ENCODE measurements around the gene CHPT1.
"Not testable (repeated sequence)": the region's sequence is repeated elsewhere in the genome, so short reads cannot be mapped to it uniquely, and the experiment has no call there.

Gene CHPT1

DNA sequence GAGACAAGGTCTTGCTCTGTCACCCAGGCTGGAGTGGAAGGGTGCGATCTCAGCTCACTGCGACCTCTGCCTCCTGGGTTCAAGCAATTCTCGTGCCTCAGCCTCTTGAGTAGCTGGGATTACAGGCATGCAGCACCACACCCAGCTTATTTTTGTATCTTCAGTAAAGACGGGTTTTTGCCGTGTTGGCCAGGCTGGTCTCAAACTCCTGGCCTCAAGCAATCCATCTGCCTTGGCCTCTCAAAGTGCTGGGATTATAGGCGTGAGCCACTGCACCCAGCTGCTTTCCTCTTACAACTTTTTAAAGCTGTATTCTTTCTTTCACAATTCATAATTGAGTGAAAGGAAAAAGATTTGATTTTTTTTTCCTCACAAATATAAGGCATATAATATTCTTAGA is 15.8 kb upstream of the CHPT1 start:
- not testable (repeated sequence) for DNase-seq (ENCODE audit: low read depth, low spot score)

DNA sequence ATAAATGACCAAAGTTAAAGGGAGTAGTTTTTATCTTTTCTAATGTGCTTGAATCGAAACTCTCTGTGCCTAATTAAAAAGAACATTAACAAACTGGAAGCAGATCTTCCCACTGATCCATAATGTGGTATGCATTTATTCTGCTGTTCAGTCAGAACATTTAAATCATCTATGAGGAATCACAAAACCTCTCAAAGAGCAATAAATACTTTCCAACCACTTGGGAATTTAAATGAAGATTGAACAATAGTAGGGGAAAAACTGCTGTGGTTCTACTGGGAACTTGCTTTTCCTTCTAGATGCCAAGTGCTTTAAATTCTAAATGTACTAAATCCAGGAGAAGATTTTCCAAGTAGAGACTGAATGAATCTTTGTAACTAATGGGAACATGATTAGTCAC is 12.3 kb upstream of the CHPT1 start:
- peak; percentile 79 for DNase-seq (ENCODE audit: low read depth, low spot score)

DNA sequence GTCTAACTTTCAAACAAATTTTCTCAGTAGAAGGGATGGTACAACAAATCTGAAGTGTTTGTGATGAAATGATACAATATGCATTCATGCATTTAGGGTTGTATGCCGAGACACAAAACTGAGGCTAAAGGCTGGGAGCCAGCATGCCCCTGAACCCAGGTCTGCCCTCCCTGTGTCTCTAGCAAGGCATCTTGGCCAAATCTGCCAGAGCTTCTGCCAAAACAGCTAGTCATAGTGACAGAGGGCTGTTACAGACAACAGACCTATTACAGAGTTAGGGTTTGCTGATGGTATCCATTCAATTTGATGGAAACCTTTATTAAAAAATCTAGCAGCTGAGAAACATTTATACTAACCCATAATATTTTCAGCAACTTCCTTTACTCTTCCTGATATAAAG is 11.3 kb upstream of the CHPT1 start:
- DNase-seq (ENCODE audit: low read depth, low spot score) = no peak

DNA sequence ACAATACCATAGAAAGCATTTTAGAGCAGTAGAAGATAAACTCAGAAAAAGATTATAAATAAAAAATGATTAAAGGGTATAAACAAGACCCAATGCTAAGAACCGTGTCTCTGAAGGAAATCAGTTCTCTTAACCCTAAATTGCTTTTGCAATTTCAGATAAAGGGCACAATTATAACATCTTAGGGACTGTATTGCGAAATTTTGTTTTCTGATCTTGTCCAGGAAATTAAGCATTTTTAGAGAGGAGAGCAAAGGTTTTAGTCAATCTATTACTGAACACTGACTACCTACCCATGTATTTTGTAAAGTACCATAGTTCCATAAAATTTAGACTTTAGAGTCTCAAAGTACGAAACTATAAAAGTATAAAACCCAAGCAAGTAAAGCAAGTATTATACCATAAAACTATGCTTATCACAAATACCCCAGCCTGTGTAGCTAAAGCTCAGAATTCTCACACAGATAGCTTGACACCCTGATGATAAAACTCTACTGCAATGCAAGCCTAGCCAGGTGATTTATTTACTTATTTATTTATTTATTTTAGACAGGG is 6.8 kb upstream of the CHPT1 start:
- DNase-seq (ENCODE audit: low read depth, low spot score) = no peak

DNA sequence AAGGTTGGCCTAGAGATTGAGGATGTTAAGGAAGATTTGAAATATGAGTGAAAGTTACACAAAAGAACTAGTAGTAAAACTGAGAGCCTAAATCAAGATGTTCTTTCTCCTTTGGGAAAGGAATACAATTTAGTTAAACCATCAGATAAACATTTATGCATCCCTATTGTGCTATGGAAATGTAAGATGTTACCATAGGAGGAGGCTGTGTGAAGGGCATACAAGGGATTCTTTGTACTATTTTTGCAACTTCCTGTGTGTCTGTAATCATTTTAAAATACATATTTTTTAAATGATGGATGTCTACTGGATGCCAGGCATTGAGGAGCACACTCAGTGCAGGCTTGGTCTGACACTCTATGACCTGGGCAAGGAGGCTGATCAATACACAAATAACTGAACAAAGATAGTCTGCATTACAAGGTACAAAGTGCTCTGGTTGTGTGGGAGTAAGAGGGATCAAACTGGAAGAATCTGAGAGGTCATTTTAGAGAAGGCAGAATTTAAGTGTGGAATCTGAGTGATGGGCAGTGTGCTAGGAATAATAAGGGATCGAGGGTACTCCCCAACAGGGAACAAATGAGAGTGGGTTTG is 5.8 kb upstream of the CHPT1 start:
- DNase-seq (ENCODE audit: low read depth, low spot score) = no peak

DNA sequence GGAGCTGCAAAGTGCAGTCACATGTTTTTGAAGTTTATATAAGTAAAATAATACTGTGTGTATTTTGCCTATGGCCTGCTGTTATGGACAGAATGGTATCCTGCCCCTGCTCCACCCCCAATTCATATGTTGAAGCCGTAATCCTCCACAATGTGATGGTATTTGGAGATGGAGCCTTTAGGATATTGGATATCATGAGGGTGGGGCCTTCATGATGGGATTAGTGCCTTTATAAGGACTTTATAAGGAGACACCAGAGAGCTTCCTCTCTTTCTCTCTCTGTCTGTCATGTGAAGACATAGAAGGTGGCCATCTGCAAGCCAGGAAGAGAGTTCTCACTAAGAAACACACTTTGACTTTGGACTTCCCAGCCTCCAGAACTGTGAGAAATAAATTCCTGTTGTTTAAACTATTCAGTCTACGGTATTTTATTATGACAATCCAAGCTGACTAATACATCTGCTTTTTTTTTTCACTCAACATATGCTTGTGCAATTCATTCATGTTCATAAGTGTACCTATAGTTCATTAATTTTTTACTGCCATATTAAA is 3.1 kb upstream of the CHPT1 start:
- DNase-seq (ENCODE audit: low read depth, low spot score) = no peak

DNA sequence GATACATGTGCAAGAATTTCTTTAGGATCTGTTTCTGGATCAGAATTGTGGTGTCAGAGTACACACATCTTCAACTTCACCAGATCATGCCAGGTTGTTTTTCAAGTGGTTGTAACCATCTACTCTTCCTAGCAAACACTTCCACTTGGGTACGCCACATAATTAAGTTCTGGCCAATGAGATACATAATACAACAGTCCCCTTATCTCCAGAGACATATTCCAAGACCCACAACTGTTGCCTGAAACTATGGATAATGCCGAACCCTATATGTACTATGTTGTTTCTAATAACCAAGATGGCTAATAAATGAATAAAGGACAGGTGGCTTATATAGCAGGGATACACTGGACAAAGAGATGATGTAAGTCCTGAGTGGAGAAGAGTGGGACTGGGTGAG is 2.5 kb upstream of the CHPT1 start:
- DNase-seq (ENCODE audit: low read depth, low spot score) = no peak

DNA sequence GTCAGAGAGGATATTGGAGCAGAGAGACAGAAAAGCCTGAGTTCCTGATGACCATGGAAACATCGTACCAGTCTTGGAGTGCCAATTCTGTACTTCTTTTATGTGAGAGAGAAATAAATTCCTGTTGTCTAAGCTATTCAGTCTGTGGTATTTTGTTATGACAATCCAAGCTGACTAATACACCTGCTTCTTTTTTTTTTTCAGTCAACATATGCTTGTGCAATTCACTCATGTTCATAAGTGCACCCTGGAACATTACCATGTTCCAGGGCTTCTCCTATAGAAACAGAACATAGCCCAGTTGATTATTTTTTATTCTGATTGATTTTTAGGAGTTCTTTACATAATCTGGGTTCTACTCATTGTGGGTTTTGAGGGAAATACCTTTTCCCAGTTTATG is 1.7 kb upstream of the CHPT1 start:
- peak; percentile 35 for DNase-seq (ENCODE audit: low read depth, low spot score)

DNA sequence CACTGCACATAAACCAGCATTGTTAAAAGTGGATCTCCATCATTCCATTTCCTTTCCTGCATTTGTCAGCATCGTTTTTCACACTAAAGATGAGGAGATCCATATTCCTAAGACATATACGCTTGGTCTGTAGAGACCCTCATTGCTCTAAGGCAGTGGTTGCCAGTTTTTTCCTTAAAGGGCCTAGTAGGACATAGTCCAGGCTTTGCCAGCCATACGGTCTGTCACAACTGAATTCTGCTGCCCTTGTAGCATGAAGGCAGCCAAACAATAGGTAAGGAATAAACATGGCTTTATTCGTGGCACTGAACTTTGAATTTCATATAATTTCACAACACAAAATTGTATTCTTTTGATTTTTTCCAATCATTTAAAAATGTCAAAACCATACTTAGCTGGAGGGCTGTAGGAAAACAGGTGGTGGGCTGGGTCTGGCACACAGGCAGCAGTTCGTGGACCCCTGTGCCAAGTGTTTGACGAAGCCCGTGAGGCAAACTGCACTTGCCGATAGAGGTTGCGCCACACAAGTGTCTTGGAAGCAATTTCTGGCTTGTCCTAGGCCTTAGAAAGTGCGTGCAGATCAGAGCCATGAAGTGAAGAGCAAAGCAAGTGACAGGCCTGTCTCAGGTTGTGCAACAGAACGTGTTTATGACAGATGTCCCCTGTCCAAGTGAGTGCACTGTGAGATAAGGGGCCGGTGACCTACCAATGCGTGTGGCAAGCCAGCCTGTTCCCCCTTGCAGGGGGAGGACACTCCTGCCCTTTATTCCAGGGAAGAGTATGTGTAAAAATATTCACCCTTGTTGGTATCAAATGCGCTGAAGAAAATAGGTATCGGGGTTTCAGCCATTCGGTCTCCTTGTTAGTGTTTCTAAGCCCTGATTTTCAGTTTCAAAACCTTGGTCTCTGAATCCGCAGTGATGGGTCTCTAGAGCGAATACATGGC is 916 bp upstream of the CHPT1 start:
- DNase-seq (ENCODE audit: low read depth, low spot score) = peak; percentile 24

DNA sequence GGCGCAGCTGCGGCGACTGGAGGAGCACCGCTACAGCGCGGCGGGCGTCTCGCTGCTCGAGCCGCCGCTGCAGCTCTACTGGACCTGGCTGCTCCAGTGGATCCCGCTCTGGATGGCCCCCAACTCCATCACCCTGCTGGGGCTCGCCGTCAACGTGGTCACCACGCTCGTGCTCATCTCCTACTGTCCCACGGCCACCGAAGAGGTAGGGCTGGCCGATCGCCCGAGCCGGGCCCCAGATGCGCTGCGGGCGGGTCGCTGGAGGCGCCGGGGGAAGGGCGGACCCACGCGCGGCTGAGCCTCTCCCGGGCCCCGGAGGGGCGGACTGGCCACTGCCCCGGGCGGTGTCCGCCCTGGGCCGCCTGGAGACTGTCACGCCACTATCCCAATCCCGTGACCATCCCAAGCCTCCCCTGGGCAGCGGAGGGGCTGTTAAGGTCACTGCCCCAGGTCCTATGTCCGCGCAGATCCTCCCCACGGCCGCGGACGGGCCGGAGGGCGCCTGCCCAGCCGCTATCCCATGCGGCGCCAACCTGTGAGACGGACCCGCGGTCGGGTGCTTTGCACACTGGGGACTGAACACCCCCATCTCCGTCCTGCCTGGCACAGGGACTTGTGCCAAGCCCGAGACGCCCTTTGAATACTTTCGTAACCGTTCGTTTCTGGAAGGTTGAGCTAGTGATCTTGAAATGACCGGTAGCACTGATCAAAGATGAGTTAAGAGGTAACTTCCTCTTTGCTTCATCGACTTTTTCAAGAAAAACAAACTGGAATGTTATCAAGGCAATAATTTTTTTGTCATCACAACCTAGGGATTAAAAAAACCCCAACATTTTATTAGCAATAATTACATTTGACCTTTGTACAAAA is 725 bp downstream of the CHPT1 start:
- DNase-seq (ENCODE audit: low read depth, low spot score) = peak; percentile 60

DNA sequence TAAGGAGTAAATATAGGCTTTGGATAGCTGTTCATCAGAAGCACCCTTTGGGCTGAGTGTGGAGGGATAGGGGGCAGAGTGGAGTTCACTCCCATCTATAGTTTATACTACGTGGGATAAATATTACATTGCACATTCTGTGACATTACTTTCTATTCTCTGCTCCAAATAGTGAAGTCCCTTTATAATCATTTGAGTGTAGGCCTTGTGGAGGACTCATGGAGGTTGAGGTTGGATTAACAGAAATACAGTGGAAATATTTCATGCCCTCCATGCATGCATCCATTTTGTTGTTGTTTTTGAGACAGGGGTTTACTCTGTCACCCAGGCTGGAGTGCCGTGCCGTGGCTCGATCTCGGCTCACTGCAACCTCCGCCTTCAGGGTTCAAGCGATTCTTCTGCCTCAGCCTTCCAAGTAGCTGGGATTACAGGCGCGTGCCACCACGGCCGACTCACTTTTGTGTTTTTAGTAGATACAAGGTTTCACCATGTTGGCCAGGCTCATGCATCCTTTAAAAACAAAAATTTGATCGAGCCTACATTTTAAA is 1.4 kb downstream of the CHPT1 start:
- DNase-seq (ENCODE audit: low read depth, low spot score) = peak; percentile 31

DNA sequence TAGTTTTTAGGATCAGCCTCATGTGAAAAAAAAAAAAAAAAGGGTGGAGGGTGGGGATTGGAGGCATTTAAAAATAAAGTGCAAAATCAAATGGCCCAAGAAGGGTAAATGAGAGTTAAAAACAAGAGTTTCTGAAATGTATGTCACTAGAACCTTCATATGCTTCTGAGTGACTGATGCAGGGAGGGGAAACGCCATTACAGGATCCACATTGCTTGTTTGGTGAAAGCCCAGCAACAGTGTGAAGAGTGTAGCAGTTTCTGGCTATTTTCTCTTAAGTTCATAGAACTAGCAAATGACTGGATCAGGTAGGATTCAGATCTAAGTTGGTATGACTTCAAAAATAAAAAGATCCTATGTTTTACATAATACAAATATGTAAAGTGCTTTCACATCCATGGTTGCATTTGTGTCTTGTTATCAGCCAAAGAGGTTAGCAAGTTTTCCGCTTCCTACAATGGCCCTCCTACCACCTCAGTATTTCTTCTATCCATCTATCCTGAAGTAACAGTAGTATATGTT is 2.9 kb downstream of the CHPT1 start:
- DNase-seq (ENCODE audit: low read depth, low spot score) = no peak

DNA sequence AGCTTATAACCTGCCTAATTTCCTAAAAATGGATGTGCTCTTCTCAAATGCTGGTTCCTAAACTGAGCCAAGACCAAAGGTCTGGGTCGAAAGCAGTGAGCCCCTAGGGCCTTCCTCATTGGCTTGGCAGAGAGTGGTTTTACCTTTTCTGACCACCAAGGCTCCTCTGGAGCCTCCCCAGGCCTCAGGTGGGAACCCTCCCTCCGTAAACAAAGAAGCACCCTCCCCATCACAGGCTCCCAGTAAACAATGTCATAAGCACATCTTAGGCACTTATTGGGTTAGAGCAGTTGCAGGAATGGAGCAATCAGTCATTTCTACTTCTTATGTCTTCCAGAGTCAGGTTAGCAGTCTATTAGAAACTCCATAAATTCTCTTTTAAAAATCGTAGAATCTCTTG is 6.0 kb downstream of the CHPT1 start:
- no peak for DNase-seq (ENCODE audit: low read depth, low spot score)

DNA sequence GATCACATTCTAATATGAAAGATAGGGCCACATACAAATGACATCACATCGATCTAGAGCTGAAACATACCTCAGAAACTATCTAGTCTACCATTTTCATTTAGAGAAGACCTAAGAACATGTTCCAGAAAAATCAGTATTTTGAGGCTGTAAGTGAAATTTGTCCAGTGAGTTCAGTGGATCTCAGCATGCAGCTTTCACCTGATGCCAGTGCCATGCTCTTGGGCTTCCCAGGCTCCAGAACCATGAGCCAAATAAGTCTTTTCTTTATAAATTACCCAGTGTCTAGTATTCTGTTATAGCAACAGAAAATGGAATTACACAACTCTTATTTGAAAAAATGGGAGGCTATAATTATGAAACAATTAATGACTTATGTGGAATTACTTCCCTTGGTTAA is 9.0 kb downstream of the CHPT1 start:
- DNase-seq (ENCODE audit: low read depth, low spot score) = no peak

DNA sequence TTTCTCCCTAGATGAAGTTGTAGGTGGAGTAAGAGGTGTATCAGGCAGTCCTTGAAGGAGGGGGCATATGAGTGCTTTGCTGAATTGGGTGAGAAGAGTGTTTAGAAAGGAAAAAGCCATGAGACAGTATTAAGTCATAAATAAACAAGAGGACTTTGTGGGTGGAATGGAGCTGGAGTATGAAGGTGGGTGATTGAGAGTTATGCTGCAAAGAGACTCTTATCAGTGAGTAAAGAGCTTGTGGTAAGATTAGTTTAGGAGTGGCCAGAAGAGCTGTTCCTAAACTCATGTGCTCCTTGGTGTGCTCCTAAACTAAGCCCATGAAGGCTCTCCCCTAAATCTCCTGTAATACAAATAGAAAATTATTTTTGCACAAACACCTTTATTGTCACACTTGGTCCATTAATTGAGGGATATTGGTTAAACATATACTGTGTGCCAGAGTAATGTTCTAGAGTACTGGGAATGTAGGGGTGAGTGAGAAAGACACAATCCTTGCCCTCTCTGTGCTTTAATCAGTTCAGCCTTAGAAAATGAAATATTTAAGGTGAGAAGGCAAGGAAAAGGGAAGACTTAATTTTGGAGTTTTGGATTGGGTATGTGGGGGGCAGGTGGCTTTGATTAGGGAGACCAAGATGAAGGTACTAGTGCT is 9.8 kb downstream of the CHPT1 start:
- peak; percentile 29 for DNase-seq (ENCODE audit: low read depth, low spot score)

DNA sequence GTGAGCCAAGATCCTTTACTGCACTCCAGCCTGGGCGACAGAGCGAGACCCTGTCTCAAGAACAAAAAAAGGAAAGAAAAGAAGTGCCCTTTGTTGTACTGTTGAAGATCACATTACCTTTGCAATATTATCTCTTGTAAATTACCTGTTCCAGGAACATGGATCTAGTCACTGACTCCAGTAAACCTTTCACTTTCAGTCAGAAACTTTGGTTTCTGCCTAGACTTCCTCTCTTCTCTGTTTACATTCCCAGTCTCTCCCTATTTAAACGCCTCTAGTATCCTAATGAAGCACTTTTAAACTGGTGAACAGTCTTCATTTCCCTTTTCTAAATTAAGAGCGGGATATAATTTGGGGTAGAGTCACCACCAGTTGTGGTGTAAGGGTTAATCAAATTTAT is 12.8 kb downstream of the CHPT1 start:
- no peak for DNase-seq (ENCODE audit: low read depth, low spot score)

DNA sequence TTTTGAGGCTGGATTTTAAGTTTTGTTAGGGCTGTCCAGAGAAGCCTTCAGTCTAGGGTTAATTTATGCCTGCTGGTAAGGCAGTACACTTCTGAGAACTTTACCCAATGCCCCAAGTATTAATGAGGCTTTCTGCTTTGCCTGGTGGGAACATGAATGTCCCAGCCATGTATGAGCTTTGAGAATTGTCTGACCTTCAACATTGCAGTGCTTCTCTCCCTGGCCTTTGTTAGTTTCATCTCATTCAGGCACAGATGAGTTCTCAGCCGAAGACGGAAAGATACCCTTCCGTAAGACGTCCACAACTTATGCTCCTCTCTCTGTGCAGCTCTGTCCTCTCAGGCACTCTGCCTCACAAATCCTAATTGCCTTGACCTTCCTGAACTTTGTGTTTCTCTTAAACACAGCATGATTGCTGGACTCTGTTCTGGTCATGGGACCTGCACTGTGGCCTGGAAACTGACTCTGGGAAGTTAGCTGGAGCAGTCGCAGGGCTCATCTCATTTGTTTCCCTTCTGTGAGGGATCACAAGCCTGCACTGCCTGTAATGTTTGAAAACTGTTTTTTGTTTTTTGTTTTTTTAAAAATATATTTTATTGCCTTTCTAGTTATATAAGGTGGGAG is 15.7 kb downstream of the CHPT1 start:
- no peak for DNase-seq (ENCODE audit: low read depth, low spot score)

DNA sequence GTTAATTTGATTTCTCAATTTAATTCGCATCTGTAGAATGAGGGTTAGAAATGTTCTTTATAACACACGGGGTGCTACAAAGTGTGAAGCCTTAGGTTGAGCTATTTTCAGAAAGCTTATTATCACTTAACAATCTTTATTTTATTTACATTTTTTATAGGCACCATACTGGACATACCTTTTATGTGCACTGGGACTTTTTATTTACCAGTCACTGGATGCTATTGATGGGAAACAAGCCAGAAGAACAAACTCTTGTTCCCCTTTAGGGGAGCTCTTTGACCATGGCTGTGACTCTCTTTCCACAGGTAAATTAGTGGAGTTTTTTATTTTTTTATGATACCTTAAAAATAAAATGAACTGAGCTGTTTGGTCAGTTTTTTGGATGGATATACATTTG is 16.5 kb downstream of the CHPT1 start:
- DNase-seq (ENCODE audit: low read depth, low spot score) = no peak

DNA sequence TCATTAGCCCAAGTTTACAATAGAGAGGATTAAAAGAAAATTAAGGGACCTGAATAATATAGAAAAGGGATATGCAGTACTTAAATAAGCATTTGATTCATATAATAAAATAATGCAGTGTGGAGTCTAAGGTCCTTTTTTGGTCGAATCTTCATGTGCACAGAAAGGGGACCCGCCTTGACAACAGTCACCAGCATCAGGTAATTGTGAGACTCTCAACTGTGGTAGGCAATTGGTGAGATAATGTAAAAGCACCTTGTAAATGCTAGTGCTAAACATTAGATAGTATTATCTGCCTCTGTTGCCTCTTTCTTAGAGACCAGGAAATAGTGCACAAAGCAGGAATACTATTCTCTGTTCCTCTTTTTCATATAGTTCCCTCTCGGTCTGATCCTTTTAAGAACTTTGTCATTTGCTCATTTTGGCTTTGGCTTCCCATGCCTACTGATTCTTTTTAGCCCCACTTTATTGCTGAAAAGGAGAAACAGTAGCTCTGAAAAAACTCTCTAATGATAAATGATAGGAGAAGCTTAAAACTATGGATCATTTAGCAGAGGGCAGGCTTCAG is 17.5 kb downstream of the CHPT1 start:
- DNase-seq (ENCODE audit: low read depth, low spot score) = no peak

DNA sequence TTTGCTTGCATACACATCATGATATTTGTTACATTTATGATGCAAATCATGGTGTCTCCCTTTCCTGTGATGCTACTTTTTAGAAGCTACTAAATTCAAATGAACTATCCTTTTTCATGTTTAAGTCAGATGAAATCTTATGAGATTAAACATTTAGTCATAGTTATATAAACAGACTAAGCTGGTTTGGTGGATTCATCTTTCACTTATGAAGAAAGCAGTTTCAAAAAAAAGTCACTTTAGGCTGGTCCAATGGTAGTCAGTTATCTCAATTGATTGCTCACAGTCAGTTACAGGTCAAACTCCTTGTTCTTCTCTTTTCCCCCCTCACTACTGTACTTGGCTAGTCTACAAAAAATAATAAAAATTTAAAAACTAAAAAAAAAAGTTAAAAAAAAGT is 22.1 kb downstream of the CHPT1 start:
- no peak for DNase-seq (ENCODE audit: low read depth, low spot score)
